ENCODE results near the gene FOXK1. TPM values are rescaled to one million over a fixed set of nuclear protein-coding genes. Genes with fewer than 3 reads are reported as not detected.

FOXK1 gene
- total RNA-seq, 1 donor from 2014 or later = 17.2 TPM

DNA sequence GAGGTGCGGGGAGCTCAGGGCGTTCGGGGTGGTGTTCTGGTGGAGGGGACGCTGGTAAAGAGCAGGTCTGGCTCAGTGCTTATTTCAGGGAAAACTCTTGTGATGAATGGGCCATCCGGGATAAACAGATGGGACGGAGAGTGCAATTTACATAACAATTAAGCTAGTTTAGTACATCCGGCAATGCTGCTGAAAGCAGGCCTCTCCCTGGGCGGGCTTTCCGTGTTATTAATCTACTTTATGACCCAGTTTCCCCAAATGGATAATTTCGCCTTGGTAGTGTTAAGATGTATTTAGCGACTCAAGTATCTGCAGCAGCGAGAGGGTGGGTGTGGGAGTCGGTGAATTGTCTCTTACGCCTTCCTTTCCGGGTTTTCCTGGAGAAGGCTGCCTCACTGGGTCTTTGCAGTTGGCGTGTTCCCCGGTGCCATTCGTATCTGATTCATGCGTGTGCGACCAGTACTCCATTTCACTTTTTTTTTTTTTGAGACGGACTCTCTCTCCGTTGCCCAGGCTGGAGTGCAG lies 25.2 kb downstream of the FOXK1 start:
- peaks cover 0 to 7% (median 0%) of the 10 kb centered on the region in 3 donors for H3K36me3 ChIP-seq (ENCODE audit: control insufficient read depth in 3 of 3, insufficient read depth in 3 of 3, low read length in 3 of 3)
- H3K27ac ChIP-seq (ENCODE audit: low read depth, low read length) = peak overlapping the region; percentile 40
- H3K27me3 ChIP-seq (ENCODE audit: control insufficient read depth in 3 of 3, insufficient read depth in 3 of 3, low read length in 3 of 3) = no peaks in the 10 kb centered on the region
- peak overlapping the region in 2 of 3 donors; percentile 30 to 49 for H3K4me3 ChIP-seq (ENCODE audit: low read length in 3 of 3)
- H3K4me1 ChIP-seq (ENCODE audit: control insufficient read depth in 3 of 3, insufficient read depth in 3 of 3, low read length in 3 of 3) = peaks cover 24 to 39% (median 30%) of the 10 kb centered on the region in 3 donors
- H3K9ac ChIP-seq (ENCODE audit: low read depth in 1 of 3, low read length in 3 of 3) = no peak overlapping the region
- H3K9me3 ChIP-seq (ENCODE audit: control insufficient read depth in 3 of 3, low read length in 3 of 3) = no peaks in the 10 kb centered on the region

DNA sequence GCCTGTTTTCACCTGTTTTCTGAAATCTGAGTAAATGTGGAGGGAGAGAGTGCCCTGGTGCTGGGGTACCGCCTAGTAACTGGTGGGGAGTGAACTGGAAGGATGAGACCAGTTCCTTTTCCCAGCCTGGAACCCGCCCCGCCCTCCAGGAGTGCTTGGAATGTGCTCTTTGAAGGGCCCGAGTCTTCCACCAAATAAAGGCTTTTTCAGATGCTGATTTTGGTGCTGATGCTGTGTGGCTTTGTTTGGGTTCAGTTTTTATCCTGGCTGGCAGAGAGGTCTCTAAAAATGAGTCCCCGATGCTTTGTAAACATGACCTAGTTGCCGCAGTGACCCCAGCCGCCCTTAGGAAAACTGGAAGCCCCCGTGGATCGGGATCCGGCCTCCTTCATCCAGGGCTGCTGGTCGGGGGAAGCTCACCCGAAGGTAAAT lies 25.9 kb downstream of the FOXK1 start:
- H3K4me1 ChIP-seq (ENCODE audit: control insufficient read depth in 3 of 3, insufficient read depth in 3 of 3, low read length in 3 of 3) = peaks cover 22 to 39% (median 28%) of the 10 kb centered on the region in 3 donors
- no peak overlapping the region for H3K27ac ChIP-seq (ENCODE audit: low read depth, low read length)
- H3K9ac ChIP-seq (ENCODE audit: low read depth in 1 of 3, low read length in 3 of 3) = no peak overlapping the region

DNA sequence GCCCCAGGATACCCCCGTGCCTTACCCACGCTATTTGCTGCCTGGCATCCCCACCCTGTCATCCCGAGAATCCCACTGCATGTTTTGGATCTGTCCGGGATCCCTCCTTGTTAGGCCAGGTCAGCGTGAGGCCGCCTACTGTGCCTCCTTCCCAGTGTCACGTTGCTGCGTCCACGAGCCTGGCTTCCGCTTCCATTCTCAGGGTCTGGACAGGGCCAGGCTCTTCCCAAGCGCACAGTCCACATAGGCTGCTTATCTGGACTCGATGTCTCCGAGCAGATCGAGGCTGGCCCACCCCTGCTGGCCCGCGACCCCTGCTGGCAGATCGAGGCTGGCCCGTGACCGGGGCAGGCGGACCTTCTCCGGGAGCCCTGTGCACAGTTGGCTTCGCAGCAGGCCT lies 27.1 kb downstream of the FOXK1 start:
- no peaks in the 10 kb centered on the region for H3K27me3 ChIP-seq (ENCODE audit: control insufficient read depth in 3 of 3, insufficient read depth in 3 of 3, low read length in 3 of 3)
- H3K9me3 ChIP-seq (ENCODE audit: control insufficient read depth in 3 of 3, low read length in 3 of 3) = no peaks in the 10 kb centered on the region
- no peak overlapping the region for H3K27ac ChIP-seq (ENCODE audit: low read depth, low read length)
- peaks cover 18 to 45% (median 29%) of the 10 kb centered on the region in 3 donors for H3K4me1 ChIP-seq (ENCODE audit: control insufficient read depth in 3 of 3, insufficient read depth in 3 of 3, low read length in 3 of 3)
- H3K9ac ChIP-seq (ENCODE audit: low read depth in 1 of 3, low read length in 3 of 3) = no peak overlapping the region
- peaks cover 0 to 7% (median 0%) of the 10 kb centered on the region in 3 donors for H3K36me3 ChIP-seq (ENCODE audit: control insufficient read depth in 3 of 3, insufficient read depth in 3 of 3, low read length in 3 of 3)
- H3K4me3 ChIP-seq (ENCODE audit: low read length in 3 of 3) = no peak overlapping the region

More for the DNA sequence above, 25.9 kb downstream of the FOXK1 start:
- Histone ChIP-seq H3K27me3 (ENCODE audit: control insufficient read depth in 3 of 3, insufficient read depth in 3 of 3, low read length in 3 of 3) (no peaks in the 10 kb centered on the region), H3K4me3 (ENCODE audit: low read length in 3 of 3) (no peak overlapping the region), H3K36me3 (ENCODE audit: control insufficient read depth in 3 of 3, insufficient read depth in 3 of 3, low read length in 3 of 3) (peaks cover 0 to 7% (median 0%) of the 10 kb centered on the region in 3 donors), H3K9me3 (ENCODE audit: control insufficient read depth in 3 of 3, low read length in 3 of 3) (no peaks in the 10 kb centered on the region)

DNA sequence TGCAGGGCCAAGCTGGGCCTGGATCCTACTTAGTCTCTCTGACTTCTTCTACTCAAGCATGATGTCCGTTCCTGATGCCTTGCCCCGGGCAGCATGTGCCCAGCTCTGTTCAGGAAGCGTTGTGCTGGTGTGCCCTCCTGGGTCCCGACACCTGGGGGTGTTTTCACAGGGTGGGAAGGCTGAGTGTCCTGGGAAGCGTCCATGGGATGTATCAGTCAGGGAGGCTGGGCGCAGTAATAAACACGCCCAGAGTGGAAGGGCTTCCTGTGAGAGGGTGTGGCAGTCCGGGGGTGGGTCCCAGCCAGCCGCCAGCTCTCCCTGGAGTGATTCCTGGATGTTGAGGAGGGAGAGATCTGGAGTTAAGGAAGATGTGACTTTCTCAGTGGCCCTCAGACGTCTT lies 29.0 kb downstream of the FOXK1 start:
- no peak overlapping the region for H3K27ac ChIP-seq (ENCODE audit: low read depth, low read length)
- H3K4me1 ChIP-seq (ENCODE audit: control insufficient read depth in 3 of 3, insufficient read depth in 3 of 3, low read length in 3 of 3) = peaks cover 30 to 60% (median 47%) of the 10 kb centered on the region in 3 donors

DNA sequence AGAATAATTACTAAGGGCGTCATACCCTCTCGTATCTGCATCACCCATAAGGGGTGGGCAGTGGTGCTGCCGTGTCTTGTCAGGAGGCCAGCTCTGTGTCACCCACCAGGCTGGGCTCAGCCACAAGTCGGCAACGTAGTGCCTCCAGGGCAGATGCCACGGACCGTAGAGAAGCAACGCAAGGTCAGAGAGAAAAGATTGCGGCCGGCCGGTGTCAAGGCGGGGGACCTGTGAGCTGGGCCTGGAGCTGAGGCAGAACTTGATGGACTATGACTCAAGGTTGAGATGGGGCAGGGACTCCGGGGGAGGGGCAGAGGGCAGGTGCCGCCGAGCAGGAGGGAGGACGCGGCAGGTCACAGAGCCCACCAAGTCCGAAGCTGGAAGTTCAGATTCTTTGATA lies 29.5 kb downstream of the FOXK1 start:
- no peaks in the 10 kb centered on the region for H3K27me3 ChIP-seq (ENCODE audit: control insufficient read depth in 3 of 3, insufficient read depth in 3 of 3, low read length in 3 of 3)
- peaks cover 29 to 60% (median 47%) of the 10 kb centered on the region in 3 donors for H3K4me1 ChIP-seq (ENCODE audit: control insufficient read depth in 3 of 3, insufficient read depth in 3 of 3, low read length in 3 of 3)

More for the DNA sequence above, 29.0 kb downstream of the FOXK1 start:
- Histone ChIP-seq H3K4me3 (ENCODE audit: low read length in 3 of 3) (no peak overlapping the region), H3K27me3 (ENCODE audit: control insufficient read depth in 3 of 3, insufficient read depth in 3 of 3, low read length in 3 of 3) (no peaks in the 10 kb centered on the region), H3K9me3 (ENCODE audit: control insufficient read depth in 3 of 3, low read length in 3 of 3) (no peaks in the 10 kb centered on the region), H3K36me3 (ENCODE audit: control insufficient read depth in 3 of 3, insufficient read depth in 3 of 3, low read length in 3 of 3) (peaks cover 0 to 7% (median 0%) of the 10 kb centered on the region in 3 donors), H3K9ac (ENCODE audit: low read depth in 1 of 3, low read length in 3 of 3) (no peak overlapping the region)

DNA sequence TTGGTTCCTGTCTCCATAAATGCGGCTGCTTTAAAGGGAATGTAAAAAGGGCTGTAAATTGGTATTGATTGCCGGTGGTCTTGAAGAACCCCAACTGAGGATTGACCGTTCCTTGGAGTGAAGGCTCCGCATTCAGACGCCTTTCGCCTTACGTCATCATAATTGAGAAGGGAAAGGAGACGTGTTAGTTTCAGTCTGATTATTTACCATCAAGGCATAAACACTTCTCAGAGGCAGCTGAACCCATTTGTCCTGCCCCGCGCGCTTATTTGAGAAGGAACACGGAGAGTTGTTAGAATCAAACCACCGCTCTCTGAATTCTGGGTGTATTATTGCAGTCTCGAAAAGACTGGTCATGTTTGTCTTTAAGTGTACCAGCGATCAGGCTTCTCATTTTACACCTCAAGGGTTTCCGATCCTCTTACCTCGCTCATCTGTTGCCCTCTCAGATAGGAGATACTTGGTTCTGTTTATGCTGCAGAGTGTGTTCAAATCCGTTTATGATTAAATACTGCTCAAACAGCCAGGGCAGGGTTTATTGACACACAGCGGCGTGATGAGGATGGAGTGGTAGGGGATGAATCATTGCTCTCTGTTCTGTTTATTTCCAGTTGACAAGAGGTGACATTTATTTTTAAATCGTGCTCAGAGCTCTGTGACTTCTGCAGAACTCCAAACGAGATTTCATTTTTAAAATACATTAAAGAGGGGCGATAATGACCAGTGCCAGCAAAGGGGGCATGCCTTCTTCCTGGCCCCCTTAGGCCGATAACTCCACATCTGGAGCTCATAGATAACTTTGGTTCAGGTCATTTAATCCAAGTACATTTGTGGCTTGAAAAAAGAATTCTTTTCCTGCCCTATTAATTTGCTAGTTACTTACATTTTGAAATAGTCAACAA lies 30.4 kb downstream of the FOXK1 start:
- peak overlapping the region in 1 of 3 donors; percentile 21 for H3K4me3 ChIP-seq (ENCODE audit: low read length in 3 of 3)
- H3K27ac ChIP-seq (ENCODE audit: low read depth, low read length) = peak overlapping the region; percentile 75
- peaks cover 0 to 5% (median 0%) of the 10 kb centered on the region in 3 donors for H3K36me3 ChIP-seq (ENCODE audit: control insufficient read depth in 3 of 3, insufficient read depth in 3 of 3, low read length in 3 of 3)
- H3K27me3 ChIP-seq (ENCODE audit: control insufficient read depth in 3 of 3, insufficient read depth in 3 of 3, low read length in 3 of 3) = no peaks in the 10 kb centered on the region
- peak overlapping the region in 2 of 3 donors; percentile 16 to 48 for H3K9ac ChIP-seq (ENCODE audit: low read depth in 1 of 3, low read length in 3 of 3)
- H3K9me3 ChIP-seq (ENCODE audit: control insufficient read depth in 3 of 3, low read length in 3 of 3) = no peaks in the 10 kb centered on the region
- peaks cover 27 to 65% (median 41%) of the 10 kb centered on the region in 3 donors for H3K4me1 ChIP-seq (ENCODE audit: control insufficient read depth in 3 of 3, insufficient read depth in 3 of 3, low read length in 3 of 3)

More for the DNA sequence above, 29.5 kb downstream of the FOXK1 start:
- H3K9me3 ChIP-seq (ENCODE audit: control insufficient read depth in 3 of 3, low read length in 3 of 3) = no peaks in the 10 kb centered on the region
- peaks cover 0 to 7% (median 0%) of the 10 kb centered on the region in 3 donors for H3K36me3 ChIP-seq (ENCODE audit: control insufficient read depth in 3 of 3, insufficient read depth in 3 of 3, low read length in 3 of 3)
- no peak overlapping the region for H3K27ac ChIP-seq (ENCODE audit: low read depth, low read length)
- no peak overlapping the region for H3K4me3 ChIP-seq (ENCODE audit: low read length in 3 of 3)
- H3K9ac ChIP-seq (ENCODE audit: low read depth in 1 of 3, low read length in 3 of 3) = no peak overlapping the region

DNA sequence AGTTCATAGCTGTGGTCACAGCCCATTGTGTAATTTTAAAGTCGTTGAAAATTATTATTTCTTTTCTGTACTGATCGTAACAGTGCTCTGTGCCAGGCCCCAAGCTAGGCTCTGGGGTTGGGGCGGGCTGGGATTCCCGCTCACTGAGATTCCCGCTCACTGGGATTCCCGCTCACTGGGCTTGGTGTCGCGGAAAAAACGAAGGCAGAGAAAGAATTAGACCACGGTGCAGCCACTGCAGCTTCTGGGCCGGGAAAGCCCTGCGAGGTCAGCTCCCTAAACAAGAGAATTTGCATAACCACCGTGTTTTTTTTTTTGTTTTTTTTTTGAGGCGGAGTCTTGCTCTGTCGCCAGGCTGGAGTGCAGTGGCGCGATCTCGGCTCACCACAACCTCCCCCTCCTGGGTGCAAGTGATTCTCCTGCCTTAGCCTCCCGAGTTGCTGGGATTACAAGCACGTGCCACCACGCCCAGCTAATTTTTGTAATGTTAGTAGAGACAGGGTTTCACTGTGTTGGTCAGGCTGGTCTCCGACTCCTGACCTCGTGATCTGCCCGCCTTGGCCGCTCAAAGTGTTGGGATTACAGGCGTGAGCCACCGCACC lies 31.2 kb downstream of the FOXK1 start:
- Histone ChIP-seq H3K4me3 (ENCODE audit: low read length in 3 of 3) (no peak overlapping the region), H3K4me1 (ENCODE audit: control insufficient read depth in 3 of 3, insufficient read depth in 3 of 3, low read length in 3 of 3) (peaks cover 27 to 65% (median 39%) of the 10 kb centered on the region in 3 donors), H3K27ac (ENCODE audit: low read depth, low read length) (peak overlapping the region; percentile 75), H3K9ac (ENCODE audit: low read depth in 1 of 3, low read length in 3 of 3) (peak overlapping the region in 2 of 3 donors; percentile 16 to 48), H3K27me3 (ENCODE audit: control insufficient read depth in 3 of 3, insufficient read depth in 3 of 3, low read length in 3 of 3) (no peaks in the 10 kb centered on the region), H3K36me3 (ENCODE audit: control insufficient read depth in 3 of 3, insufficient read depth in 3 of 3, low read length in 3 of 3) (peaks cover 0 to 10% (median 0%) of the 10 kb centered on the region in 3 donors), H3K9me3 (ENCODE audit: control insufficient read depth in 3 of 3, low read length in 3 of 3) (no peaks in the 10 kb centered on the region)

DNA sequence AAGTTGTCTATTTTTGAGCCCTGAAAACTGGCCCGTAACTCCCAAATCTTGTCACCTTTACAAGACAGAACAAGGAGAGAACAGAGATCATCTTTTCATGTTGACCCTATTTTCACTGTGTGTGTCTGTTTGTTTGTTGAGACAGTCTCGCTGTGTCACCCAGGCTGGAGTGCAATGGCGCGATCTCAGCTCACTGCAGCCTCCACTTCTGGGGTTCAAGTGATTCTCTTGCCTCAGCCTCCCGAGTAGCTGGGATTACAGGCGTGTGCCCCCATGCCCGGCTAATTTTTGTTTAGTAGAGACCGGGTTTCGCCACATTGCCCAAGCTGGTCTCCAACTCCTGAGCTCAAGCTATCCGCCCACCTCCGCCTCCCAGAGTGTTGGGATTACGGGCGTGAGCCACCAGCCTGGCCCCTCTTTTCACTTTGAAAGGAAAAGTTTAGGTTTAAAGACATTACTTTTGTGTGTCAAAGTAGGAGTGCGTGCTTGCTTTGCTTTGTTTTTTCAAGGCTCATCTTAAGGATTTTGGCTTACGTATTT lies 32.1 kb downstream of the FOXK1 start:
- Histone ChIP-seq H3K36me3 (ENCODE audit: control insufficient read depth in 3 of 3, insufficient read depth in 3 of 3, low read length in 3 of 3) (peaks cover 0 to 11% (median 0%) of the 10 kb centered on the region in 3 donors), H3K9ac (ENCODE audit: low read depth in 1 of 3, low read length in 3 of 3) (no peak overlapping the region), H3K9me3 (ENCODE audit: control insufficient read depth in 3 of 3, low read length in 3 of 3) (no peaks in the 10 kb centered on the region), H3K27ac (ENCODE audit: low read depth, low read length) (no peak overlapping the region), H3K4me3 (ENCODE audit: low read length in 3 of 3) (no peak overlapping the region), H3K27me3 (ENCODE audit: control insufficient read depth in 3 of 3, insufficient read depth in 3 of 3, low read length in 3 of 3) (no peaks in the 10 kb centered on the region), H3K4me1 (ENCODE audit: control insufficient read depth in 3 of 3, insufficient read depth in 3 of 3, low read length in 3 of 3) (peaks cover 27 to 65% (median 38%) of the 10 kb centered on the region in 3 donors)

DNA sequence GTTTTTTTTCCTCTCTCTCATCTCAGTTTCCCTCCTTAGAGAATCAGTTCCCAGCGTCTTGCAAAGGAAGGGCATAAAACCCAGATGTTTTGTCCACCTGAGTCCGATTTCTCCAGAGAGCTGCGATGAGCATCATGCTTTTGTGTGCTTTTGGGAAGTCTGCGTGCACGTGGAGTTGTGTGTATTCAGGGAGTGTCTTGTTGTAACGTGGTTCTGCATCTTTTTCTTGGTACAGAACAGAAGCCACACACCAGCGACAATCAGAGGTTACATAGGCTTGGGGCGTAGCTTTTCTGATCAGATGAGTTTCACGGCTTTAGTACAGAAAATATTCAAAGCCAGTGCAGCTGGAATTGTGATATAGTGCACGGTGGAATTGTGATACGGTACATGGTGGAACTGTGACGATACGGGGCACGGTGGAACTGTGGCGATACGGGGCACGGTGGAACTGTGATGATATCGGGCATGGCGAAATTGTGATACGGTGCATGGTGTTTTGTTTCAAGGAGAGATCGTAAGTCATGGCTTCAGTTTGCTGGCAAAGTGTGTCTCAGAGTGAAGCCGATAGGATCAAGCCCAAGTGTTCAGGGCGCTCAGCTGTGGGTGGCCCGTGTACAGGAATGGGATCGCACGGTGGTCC lies 32.8 kb downstream of the FOXK1 start:
- no peaks in the 10 kb centered on the region for H3K9me3 ChIP-seq (ENCODE audit: control insufficient read depth in 3 of 3, low read length in 3 of 3)
- H3K4me3 ChIP-seq (ENCODE audit: low read length in 3 of 3) = peak overlapping the region; percentile 33 to 70 (median 62)
- peak overlapping the region in 2 of 3 donors; percentile 41 to 62 for H3K9ac ChIP-seq (ENCODE audit: low read depth in 1 of 3, low read length in 3 of 3)
- H3K27ac ChIP-seq (ENCODE audit: low read depth, low read length) = peak overlapping the region; percentile 32
- H3K27me3 ChIP-seq (ENCODE audit: control insufficient read depth in 3 of 3, insufficient read depth in 3 of 3, low read length in 3 of 3) = no peaks in the 10 kb centered on the region
- peaks cover 27 to 65% (median 38%) of the 10 kb centered on the region in 3 donors for H3K4me1 ChIP-seq (ENCODE audit: control insufficient read depth in 3 of 3, insufficient read depth in 3 of 3, low read length in 3 of 3)
- H3K36me3 ChIP-seq (ENCODE audit: control insufficient read depth in 3 of 3, insufficient read depth in 3 of 3, low read length in 3 of 3) = peaks cover 0 to 11% (median 0%) of the 10 kb centered on the region in 3 donors

All from skeletal muscle tissue (tissue), 4 donors.